RWPE2 (cell line): Measurements from ENCODE around the gene ST8SIA4.

Source experiments
- ATAC-seq: fragments of 200-7000 bp; cut with Tn5 transposase; 3 replicates; pipeline ENCODE4 v1.9.1; 2021; ENCODE audit warnings: low read depth
- DNase-seq: peaks from one replicate; pipeline ENCODE4 v3.0.0-alpha.2; 2020; ENCODE audit warnings: low spot score
- H3K27ac ChIP-seq: fragments of 450-650 bp; 2 replicates; pipeline ENCODE4 v1.5.1; 2017; ENCODE audit warnings: mild to moderate bottlenecking; ENCODE audit not compliant: poor library complexity, severe bottlenecking
- H3K27me3 ChIP-seq: fragments of 250-450 bp; sonication (Bioruptor Pico); 2 replicates; pipeline ENCODE4 v1.5.1; 2021; ENCODE audit warnings: mild to moderate bottlenecking, moderate library complexity; ENCODE audit not compliant: insufficient read depth, poor library complexity, severe bottlenecking
- H3K36me3 ChIP-seq: fragments of 250-450 bp; sonication (Bioruptor Pico); 2 replicates; pipeline ENCODE4 v1.5.1; 2020; ENCODE audit warnings: low read depth, mild to moderate bottlenecking, moderate library complexity
- H3K4me1 ChIP-seq: fragments of 250-450 bp; sonication (Bioruptor Pico); 2 replicates; pipeline ENCODE4 v1.5.1; 2021; ENCODE audit warnings: mild to moderate bottlenecking, moderate library complexity; ENCODE audit not compliant: insufficient read depth, poor library complexity, severe bottlenecking
- H3K4me3 ChIP-seq: fragments of 250-450 bp; sonication (Bioruptor Pico); 2 replicates; pipeline ENCODE4 v1.5.1; 2021; ENCODE audit warnings: mild to moderate bottlenecking, moderate library complexity; ENCODE audit not compliant: severe bottlenecking
- H3K9me3 ChIP-seq: fragments of 250-450 bp; sonication (Bioruptor Pico); 2 replicates; pipeline ENCODE4 v1.5.1; 2021; ENCODE audit warnings: mild to moderate bottlenecking, moderate library complexity; ENCODE audit not compliant: severe bottlenecking
- TF ChIP-seq, protein P1 (sequence below): fragments of 450-650 bp; IDR thresholded peaks from one replicate; pipeline ENCODE4 v1.5.1; 2017; ENCODE audit warnings: mild to moderate bottlenecking, moderate library complexity; ENCODE audit not compliant: poor library complexity, severe bottlenecking

The ST8SIA4 gene

GRCh38 chr5:100758306-100758705, 144.8 kb downstream of the ST8SIA4 start:
- no peaks in the 10 kb centered on the region for H3K9me3 ChIP-seq
- TF ChIP-seq, protein P1, sequence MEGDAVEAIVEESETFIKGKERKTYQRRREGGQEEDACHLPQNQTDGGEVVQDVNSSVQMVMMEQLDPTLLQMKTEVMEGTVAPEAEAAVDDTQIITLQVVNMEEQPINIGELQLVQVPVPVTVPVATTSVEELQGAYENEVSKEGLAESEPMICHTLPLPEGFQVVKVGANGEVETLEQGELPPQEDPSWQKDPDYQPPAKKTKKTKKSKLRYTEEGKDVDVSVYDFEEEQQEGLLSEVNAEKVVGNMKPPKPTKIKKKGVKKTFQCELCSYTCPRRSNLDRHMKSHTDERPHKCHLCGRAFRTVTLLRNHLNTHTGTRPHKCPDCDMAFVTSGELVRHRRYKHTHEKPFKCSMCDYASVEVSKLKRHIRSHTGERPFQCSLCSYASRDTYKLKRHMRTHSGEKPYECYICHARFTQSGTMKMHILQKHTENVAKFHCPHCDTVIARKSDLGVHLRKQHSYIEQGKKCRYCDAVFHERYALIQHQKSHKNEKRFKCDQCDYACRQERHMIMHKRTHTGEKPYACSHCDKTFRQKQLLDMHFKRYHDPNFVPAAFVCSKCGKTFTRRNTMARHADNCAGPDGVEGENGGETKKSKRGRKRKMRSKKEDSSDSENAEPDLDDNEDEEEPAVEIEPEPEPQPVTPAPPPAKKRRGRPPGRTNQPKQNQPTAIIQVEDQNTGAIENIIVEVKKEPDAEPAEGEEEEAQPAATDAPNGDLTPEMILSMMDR, result no peak
- no peaks in the 10 kb centered on the region for H3K4me1 ChIP-seq
- H3K4me3 ChIP-seq, result no peak overlapping the region
- H3K36me3 ChIP-seq, result no peaks in the 10 kb centered on the region
- H3K27ac ChIP-seq, result no peak overlapping the region
- no peak for ATAC-seq
- no peaks in the 10 kb centered on the region for H3K27me3 ChIP-seq
- DNase-seq, result no peak

DNA sequence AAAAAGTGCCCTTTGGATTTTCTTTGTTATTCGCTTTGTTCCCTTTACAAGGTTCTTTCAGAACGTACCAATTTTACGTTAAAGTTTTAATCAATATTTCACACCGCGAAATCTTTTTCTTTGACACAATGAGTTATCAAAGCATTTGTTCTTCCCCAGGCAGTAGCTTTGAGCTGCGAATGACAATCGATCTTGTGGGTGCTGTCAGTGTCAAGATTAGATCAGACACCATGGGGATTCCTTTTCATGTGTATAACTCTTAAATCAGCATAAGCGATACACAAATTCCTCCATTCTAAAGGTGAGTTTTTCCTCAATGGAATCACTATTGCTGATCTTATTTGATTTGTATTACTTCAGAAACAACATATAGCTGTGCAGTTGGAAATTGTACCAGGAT, 145.5 kb downstream of the ST8SIA4 start:
- Histone ChIP-seq H3K27me3 (no peaks in the 10 kb centered on the region), H3K27ac (no peak overlapping the region), H3K4me3 (no peak overlapping the region), H3K9me3 (no peaks in the 10 kb centered on the region), H3K4me1 (no peaks in the 10 kb centered on the region), H3K36me3 (no peaks in the 10 kb centered on the region)
- ATAC-seq (no peak), DNase-seq (no peak)
- TF ChIP-seq, protein P1, result no peak
